Measurements from ENCODE around the gene CA11.

CA11 gene

GRCh38 chr19:48673436-48674100, 27.6 kb upstream of the CA11 start:
- H3K27ac ChIP-seq (ENCODE audit: poor library complexity, severe bottlenecking): no peak overlapping the region
- no peak overlapping the region for H3K4me3 ChIP-seq (ENCODE audit: severe bottlenecking)
- no peak for DNase-seq (ENCODE audit: low spot score)

DNA sequence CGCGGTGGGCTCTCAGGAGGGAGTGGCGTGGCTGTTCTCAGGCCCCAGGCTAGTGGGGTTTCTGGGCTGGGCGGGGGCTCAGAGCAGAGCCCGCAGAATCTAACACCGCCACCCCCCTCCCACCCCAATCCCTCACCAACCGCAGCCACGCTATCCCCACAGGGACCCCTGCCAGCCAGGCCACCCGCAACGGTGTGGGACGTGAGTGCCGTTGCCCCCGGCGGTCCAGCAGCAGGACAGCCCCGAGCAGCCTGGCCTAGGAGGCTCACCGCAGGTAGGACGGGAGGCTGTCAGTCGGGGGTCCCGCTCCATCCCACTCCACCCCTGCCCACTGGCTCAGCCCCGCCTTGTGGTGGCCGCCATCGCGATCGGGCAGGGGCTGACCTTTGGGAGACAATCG, 27.0 kb upstream of the CA11 start, which contains the start of gene NTN5:
NTN5 (minus strand) TSS at position 24 of the 400 bp plus-strand sequence. CDS start 2,031 bp downstream, outside the sequence.
- H3K4me3 ChIP-seq (ENCODE audit: severe bottlenecking): no peak within 1 kb of the TSS
- no peak within 1 kb of the TSS for H3K27ac ChIP-seq (ENCODE audit: poor library complexity, severe bottlenecking)
- no peaks in the 10 kb centered on the region for H3K27me3 ChIP-seq (ENCODE audit: insufficient read depth, poor library complexity, severe bottlenecking)
- DNase-seq (ENCODE audit: low spot score) (no peak), ATAC-seq (ENCODE audit: low read depth) (no peak)
- no peaks in the 10 kb centered on the region for H3K36me3 ChIP-seq (ENCODE audit: low read depth)
- H3K4me1 ChIP-seq (ENCODE audit: insufficient read depth, poor library complexity, severe bottlenecking): no peaks in the 10 kb centered on the region
- TF ChIP-seq, protein P1, sequence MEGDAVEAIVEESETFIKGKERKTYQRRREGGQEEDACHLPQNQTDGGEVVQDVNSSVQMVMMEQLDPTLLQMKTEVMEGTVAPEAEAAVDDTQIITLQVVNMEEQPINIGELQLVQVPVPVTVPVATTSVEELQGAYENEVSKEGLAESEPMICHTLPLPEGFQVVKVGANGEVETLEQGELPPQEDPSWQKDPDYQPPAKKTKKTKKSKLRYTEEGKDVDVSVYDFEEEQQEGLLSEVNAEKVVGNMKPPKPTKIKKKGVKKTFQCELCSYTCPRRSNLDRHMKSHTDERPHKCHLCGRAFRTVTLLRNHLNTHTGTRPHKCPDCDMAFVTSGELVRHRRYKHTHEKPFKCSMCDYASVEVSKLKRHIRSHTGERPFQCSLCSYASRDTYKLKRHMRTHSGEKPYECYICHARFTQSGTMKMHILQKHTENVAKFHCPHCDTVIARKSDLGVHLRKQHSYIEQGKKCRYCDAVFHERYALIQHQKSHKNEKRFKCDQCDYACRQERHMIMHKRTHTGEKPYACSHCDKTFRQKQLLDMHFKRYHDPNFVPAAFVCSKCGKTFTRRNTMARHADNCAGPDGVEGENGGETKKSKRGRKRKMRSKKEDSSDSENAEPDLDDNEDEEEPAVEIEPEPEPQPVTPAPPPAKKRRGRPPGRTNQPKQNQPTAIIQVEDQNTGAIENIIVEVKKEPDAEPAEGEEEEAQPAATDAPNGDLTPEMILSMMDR (IDR thresholded peaks at IDR 0.05; ENCODE audit: poor library complexity, severe bottlenecking): no peak
- H3K9me3 ChIP-seq (ENCODE audit: severe bottlenecking): no peaks in the 10 kb centered on the region

More at GRCh38 chr19:48673436-48674100, 27.6 kb upstream of the CA11 start:
- H3K9me3 ChIP-seq (ENCODE audit: severe bottlenecking): no peaks in the 10 kb centered on the region
- TF ChIP-seq, protein P1 (IDR thresholded peaks at IDR 0.05; ENCODE audit: poor library complexity, severe bottlenecking): no peak
- H3K4me1 ChIP-seq (ENCODE audit: insufficient read depth, poor library complexity, severe bottlenecking): no peaks in the 10 kb centered on the region
- H3K36me3 ChIP-seq (ENCODE audit: low read depth): no peaks in the 10 kb centered on the region
- H3K27me3 ChIP-seq (ENCODE audit: insufficient read depth, poor library complexity, severe bottlenecking): no peaks in the 10 kb centered on the region
- no peak for ATAC-seq (ENCODE audit: low read depth)

DNA sequence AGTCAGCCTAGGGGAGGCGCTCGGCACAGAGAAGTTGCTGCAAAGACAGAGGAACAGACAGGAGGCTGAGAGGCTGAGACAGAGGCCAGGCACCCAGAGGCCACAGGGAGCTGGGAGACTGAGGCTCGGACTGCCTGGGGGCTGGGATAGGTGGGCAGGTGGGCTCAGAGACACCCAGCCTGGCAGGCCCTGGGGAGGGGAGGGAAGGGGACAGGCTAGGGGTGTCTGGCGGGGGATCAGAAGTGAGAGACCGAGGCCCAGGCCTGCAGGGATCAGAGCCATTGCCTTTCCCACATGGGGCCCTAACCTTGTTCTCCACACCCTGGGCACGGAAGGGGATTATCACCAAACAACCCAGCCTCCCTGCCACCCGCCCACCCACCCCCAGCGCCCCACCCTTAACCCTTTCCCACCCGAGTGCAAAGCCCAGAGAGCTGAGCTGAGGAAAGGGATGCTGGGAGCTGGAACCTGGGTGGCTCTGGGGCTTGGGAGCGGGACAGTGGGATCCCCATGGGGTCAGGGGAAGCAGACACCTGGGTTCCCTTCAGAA, 25.5 kb upstream of the CA11 start:
- Histone ChIP-seq H3K4me1 (ENCODE audit: insufficient read depth, poor library complexity, severe bottlenecking) (no peaks in the 10 kb centered on the region), H3K27me3 (ENCODE audit: insufficient read depth, poor library complexity, severe bottlenecking) (no peaks in the 10 kb centered on the region), H3K9me3 (ENCODE audit: severe bottlenecking) (no peaks in the 10 kb centered on the region), H3K27ac (ENCODE audit: poor library complexity, severe bottlenecking) (no peak overlapping the region), H3K36me3 (ENCODE audit: low read depth) (no peaks in the 10 kb centered on the region), H3K4me3 (ENCODE audit: severe bottlenecking) (no peak overlapping the region)
- ATAC-seq (ENCODE audit: low read depth) (no peak), DNase-seq (ENCODE audit: low spot score) (no peak)
- TF ChIP-seq, protein P1 (IDR thresholded peaks at IDR 0.05; ENCODE audit: poor library complexity, severe bottlenecking): no peak

GRCh38 chr19:48670699-48671445, 24.9 kb upstream of the CA11 start:
- Histone ChIP-seq H3K36me3 (ENCODE audit: low read depth) (no peaks in the 10 kb centered on the region), H3K27me3 (ENCODE audit: insufficient read depth, poor library complexity, severe bottlenecking) (no peaks in the 10 kb centered on the region), H3K4me1 (ENCODE audit: insufficient read depth, poor library complexity, severe bottlenecking) (no peaks in the 10 kb centered on the region), H3K9me3 (ENCODE audit: severe bottlenecking) (no peaks in the 10 kb centered on the region), H3K27ac (ENCODE audit: poor library complexity, severe bottlenecking) (no peak overlapping the region), H3K4me3 (ENCODE audit: severe bottlenecking) (no peak overlapping the region)
- ATAC-seq (ENCODE audit: low read depth) (no peak), DNase-seq (ENCODE audit: low spot score) (no peak)
- TF ChIP-seq, protein P1 (IDR thresholded peaks at IDR 0.05; ENCODE audit: poor library complexity, severe bottlenecking): no peak
